ENCODE measurements around the gene EXOSC7.

The EXOSC7 gene

GRCh38 chr3:45021524-45022297 lies 45.7 kb downstream of the EXOSC7 start:
- in situ Hi-C loops (cut with MboI; ENCODE audit: low sequenced_read_pairs): no loop called here

GRCh38 chr3:45023675-45024074 lies 47.6 kb downstream of the EXOSC7 start:
- in situ Hi-C loops (cut with MboI; ENCODE audit: low sequenced_read_pairs): no loop called here

- in situ Hi-C loops (cut with MboI; ENCODE audit: low sequenced_read_pairs): loop anchor here (25.0 kb wide), 1 partner anchor 638 kb away; no protein-coding TSS in a partner anchor
Measured at GRCh38 chr3:45024542-45025255, 48.7 kb downstream of the EXOSC7 start.

GRCh38 chr3:45026038-45026437 lies 50.0 kb downstream of the EXOSC7 start, which contains the start of gene CLEC3B:
Gene CLEC3B, plus strand, starts transcription at chr3:45026303. Its CDS starts 60 bp downstream, at chr3:45026363.
- in situ Hi-C loops (cut with MboI; ENCODE audit: low sequenced_read_pairs): loop anchor here (25.0 kb wide), 1 partner anchor 636 kb away; no protein-coding TSS in a partner anchor

- in situ Hi-C loops (cut with MboI; ENCODE audit: low sequenced_read_pairs): loop anchor here (25.0 kb wide), 1 partner anchor 635 kb away; no protein-coding TSS in a partner anchor
Measured at GRCh38 chr3:45026957-45027356, 50.9 kb downstream of the EXOSC7 start.

GRCh38 chr3:45027441-45027840 lies 51.4 kb downstream of the EXOSC7 start:
- in situ Hi-C loops (cut with MboI; ENCODE audit: low sequenced_read_pairs): loop anchor here (25.0 kb wide), 1 partner anchor 635 kb away; no protein-coding TSS in a partner anchor

- in situ Hi-C loops (cut with MboI; ENCODE audit: low sequenced_read_pairs): loop anchor here (25.0 kb wide), 1 partner anchor 633 kb away; no protein-coding TSS in a partner anchor
Measured at GRCh38 chr3:45029216-45029615, 53.2 kb downstream of the EXOSC7 start.

- in situ Hi-C loops (cut with MboI; ENCODE audit: low sequenced_read_pairs): loop anchor here (25.0 kb wide), 1 partner anchor 633 kb away; no protein-coding TSS in a partner anchor
Measured at GRCh38 chr3:45029661-45030060, 53.6 kb downstream of the EXOSC7 start.

GRCh38 chr3:45031531-45031930 lies 55.5 kb downstream of the EXOSC7 start:
- in situ Hi-C loops (cut with MboI; ENCODE audit: low sequenced_read_pairs): loop anchor here (25.0 kb wide), 1 partner anchor 631 kb away; no protein-coding TSS in a partner anchor

- in situ Hi-C loops (cut with MboI; ENCODE audit: low sequenced_read_pairs): loop anchor here (25.0 kb wide), 1 partner anchor 630 kb away; no protein-coding TSS in a partner anchor
Measured at GRCh38 chr3:45032113-45032512, 56.1 kb downstream of the EXOSC7 start.

GRCh38 chr3:45033791-45034190 lies 57.7 kb downstream of the EXOSC7 start:
- in situ Hi-C loops (cut with MboI; ENCODE audit: low sequenced_read_pairs): loop anchor here (25.0 kb wide), 1 partner anchor 629 kb away; no protein-coding TSS in a partner anchor

- in situ Hi-C loops (cut with MboI; ENCODE audit: low sequenced_read_pairs): loop anchor here (25.0 kb wide), 1 partner anchor 628 kb away; no protein-coding TSS in a partner anchor
Measured at GRCh38 chr3:45034612-45035252, 58.7 kb downstream of the EXOSC7 start.

GRCh38 chr3:45035441-45036301 lies 59.6 kb downstream of the EXOSC7 start:
- in situ Hi-C loops (cut with MboI; ENCODE audit: low sequenced_read_pairs): loop anchor here (25.0 kb wide), 1 partner anchor 627 kb away; no protein-coding TSS in a partner anchor

- in situ Hi-C loops (cut with MboI; ENCODE audit: low sequenced_read_pairs): loop anchor here (25.0 kb wide), 1 partner anchor 624 kb away; no protein-coding TSS in a partner anchor
Measured at GRCh38 chr3:45037720-45038455, 61.8 kb downstream of the EXOSC7 start.

GRCh38 chr3:45041666-45042065 lies 65.6 kb downstream of the EXOSC7 start:
- in situ Hi-C loops (cut with MboI; ENCODE audit: low sequenced_read_pairs): loop anchor here (5.0 to 25.0 kb wide), 3 partner anchors 166 to 621 kb away; no protein-coding TSS in a partner anchor

- in situ Hi-C loops (cut with MboI; ENCODE audit: low sequenced_read_pairs): loop anchor here (5.0 to 25.0 kb wide), 3 partner anchors 165 to 620 kb away; no protein-coding TSS in a partner anchor
Measured at GRCh38 chr3:45042162-45042561, 66.1 kb downstream of the EXOSC7 start.

GRCh38 chr3:45043728-45044299 lies 67.8 kb downstream of the EXOSC7 start:
- in situ Hi-C loops (cut with MboI; ENCODE audit: low sequenced_read_pairs): loop anchor here (5.0 to 25.0 kb wide), 3 partner anchors 163 to 618 kb away; no protein-coding TSS in a partner anchor

GRCh38 chr3:45048244-45048643 lies 72.2 kb downstream of the EXOSC7 start:
- in situ Hi-C loops (cut with MboI; ENCODE audit: low sequenced_read_pairs): loop anchor here (10.0 to 25.0 kb wide), 2 partner anchors 457 to 614 kb away; no protein-coding TSS in a partner anchor
